Tibial nerve (tissue), 4 donors: ENCODE data around the gene MRTFA. TPM values are rescaled to one million over a fixed set of nuclear protein-coding genes. Genes with fewer than 3 reads are reported as not detected.

ENCODE experiments used
- DNase-seq, 2 donors: peaks; one replicate each; pipeline ENCODE4 v3.0.0-alpha.2; 2019; ENCODE audit warnings: low spot score in 2 of 2
- H3K27ac ChIP-seq, 4 donors: fragments of 200-600 bp; sonication (generic) in 3 of 4; one replicate each; pipeline ENCODE4 v1.5.1; 2017 to 2019; ENCODE audit warnings: mild to moderate bottlenecking in 1 of 4
- H3K27me3 ChIP-seq, 2 donors: fragments of 200-600 bp; sonication (generic) in 1 of 2; one replicate each; pipeline versions ENCODE4 v1.5.1 to v1.6.0; 2017 to 2019
- H3K36me3 ChIP-seq, 3 donors: fragments of 200-600 bp; sonication (generic); one replicate each; pipeline ENCODE4 v1.5.1; 2018 to 2019
- H3K4me1 ChIP-seq, 4 donors: fragments of 200-600 bp; sonication (generic) in 3 of 4; one replicate each; pipeline ENCODE4 v1.5.1; 2017 to 2019
- H3K4me3 ChIP-seq, 4 donors: fragments of 200-600 bp; sonication (generic) in 3 of 4; one replicate each; pipeline ENCODE4 v1.5.1; 2017 to 2019; ENCODE audit warnings: mild to moderate bottlenecking in 1 of 4, moderate library complexity in 1 of 4
- H3K9me3 ChIP-seq, 4 donors: fragments of 200-600 bp; sonication (generic) in 3 of 4; one replicate each; pipeline ENCODE4 v1.5.1; 2017 to 2019
- EP300 ChIP-seq, 2 donors: sonication (generic); formaldehyde crosslinking; IDR thresholded peaks; one replicate each; pipeline ENCODE4 v1.6.1; 2017; ENCODE audit warnings: antibody characterized with exemption in 2 of 2, mild to moderate bottlenecking in 1 of 2
- POLR2A ChIP-seq, 2 donors: fragments of 450-650 bp; IDR thresholded peaks; one replicate each; pipeline ENCODE4 v1.6.1; 2017; ENCODE audit warnings: antibody characterized with exemption in 2 of 2, mild to moderate bottlenecking in 2 of 2, moderate library complexity in 2 of 2
- WGBS, 2 donors: methylation state at CpG; one replicate each; pipeline ENCODE4 v1.1.5; 2018; 5-methylcytosine and 5-hydroxymethylcytosine counted together
- total RNA-seq, 4 donors: library from RNA; depleted of rRNA; stranded (reverse); fragments of >200 nt; gene quantifications; one replicate each; pipeline ENCODE4 v1.1.0, GENCODE V29; 2016
- TF ChIP-seq, protein P1 (sequence below), 5 experiments: fragments of 200-600 bp in 3 of 5; fragments of 450-650 bp in 2 of 5; sonication (generic) in 3 of 5; IDR thresholded peaks; one replicate each; pipeline ENCODE4 v1.5.1; 2016 to 2019; ENCODE audit warnings: antibody characterized with exemption in 5 of 5, mild to moderate bottlenecking in 3 of 5, moderate library complexity in 2 of 5

The MRTFA gene
- total RNA-seq, 4 donors from 2014 or later: 69.7 to 119 (median 104) TPM

GRCh38 chr22:40367342-40367741 lies 269.2 kb downstream of the MRTFA start:
- H3K36me3 ChIP-seq: peaks cover 0 to 64% (median 32%) of the 10 kb centered on the region in 3 donors

DNA sequence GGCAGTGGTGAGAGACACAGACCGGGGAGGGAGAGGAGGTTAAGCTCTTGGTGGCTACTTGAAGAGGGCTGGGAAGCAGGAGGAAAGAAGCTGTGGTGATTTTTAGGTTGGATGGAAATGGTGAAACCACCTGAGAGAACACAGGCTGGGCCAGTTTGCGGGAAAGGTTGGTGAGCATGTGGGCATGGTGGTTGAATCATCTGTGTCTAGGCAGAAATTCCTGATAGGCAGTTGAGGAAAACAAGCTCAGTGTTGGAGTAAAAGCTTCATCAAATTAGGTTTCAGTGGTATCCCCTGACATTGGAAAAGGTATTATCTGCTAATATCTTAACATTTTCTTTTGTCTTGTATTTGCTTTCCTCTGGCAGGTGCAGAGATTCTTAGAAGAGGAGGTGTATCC lies 270.5 kb downstream of the MRTFA start:
- Histone ChIP-seq H3K27me3 (no peaks in the 10 kb centered on the region), H3K9me3 (no peaks in the 10 kb centered on the region), H3K4me1 (peaks cover 0 to 2% (median under 1%) of the 10 kb centered on the region in 4 donors), H3K4me3 (no peak overlapping the region), H3K36me3 (peaks cover 3 to 77% (median 44%) of the 10 kb centered on the region in 3 donors), H3K27ac (no peak overlapping the region)
- no peak for DNase-seq
- TF ChIP-seq, protein P1, sequence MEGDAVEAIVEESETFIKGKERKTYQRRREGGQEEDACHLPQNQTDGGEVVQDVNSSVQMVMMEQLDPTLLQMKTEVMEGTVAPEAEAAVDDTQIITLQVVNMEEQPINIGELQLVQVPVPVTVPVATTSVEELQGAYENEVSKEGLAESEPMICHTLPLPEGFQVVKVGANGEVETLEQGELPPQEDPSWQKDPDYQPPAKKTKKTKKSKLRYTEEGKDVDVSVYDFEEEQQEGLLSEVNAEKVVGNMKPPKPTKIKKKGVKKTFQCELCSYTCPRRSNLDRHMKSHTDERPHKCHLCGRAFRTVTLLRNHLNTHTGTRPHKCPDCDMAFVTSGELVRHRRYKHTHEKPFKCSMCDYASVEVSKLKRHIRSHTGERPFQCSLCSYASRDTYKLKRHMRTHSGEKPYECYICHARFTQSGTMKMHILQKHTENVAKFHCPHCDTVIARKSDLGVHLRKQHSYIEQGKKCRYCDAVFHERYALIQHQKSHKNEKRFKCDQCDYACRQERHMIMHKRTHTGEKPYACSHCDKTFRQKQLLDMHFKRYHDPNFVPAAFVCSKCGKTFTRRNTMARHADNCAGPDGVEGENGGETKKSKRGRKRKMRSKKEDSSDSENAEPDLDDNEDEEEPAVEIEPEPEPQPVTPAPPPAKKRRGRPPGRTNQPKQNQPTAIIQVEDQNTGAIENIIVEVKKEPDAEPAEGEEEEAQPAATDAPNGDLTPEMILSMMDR (IDR thresholded peaks at IDR 0.05): no peak
- TF ChIP-seq POLR2A (IDR thresholded peaks at IDR 0.05) (no peak), EP300 (IDR thresholded peaks at IDR 0.05) (no peak)
- 91 to 95% methylated on average over 2 of the region's 2 CpGs for WGBS, 2 donors

More at GRCh38 chr22:40367342-40367741, 269.2 kb downstream of the MRTFA start:
- WGBS, 2 donors: 73 to 75% methylated on average over 6 of the region's 6 CpGs
- no peaks in the 10 kb centered on the region for H3K9me3 ChIP-seq
- peaks cover 0 to 13% (median 1%) of the 10 kb centered on the region in 4 donors for H3K4me1 ChIP-seq
- no peaks in the 10 kb centered on the region for H3K27me3 ChIP-seq
- no peak for DNase-seq
- no peak overlapping the region for H3K4me3 ChIP-seq
- no peak for TF ChIP-seq POLR2A (IDR thresholded peaks at IDR 0.05)
- TF ChIP-seq, protein P1 (IDR thresholded peaks at IDR 0.05): no peak
- no peak for TF ChIP-seq EP300 (IDR thresholded peaks at IDR 0.05)
- H3K27ac ChIP-seq: no peak overlapping the region

DNA sequence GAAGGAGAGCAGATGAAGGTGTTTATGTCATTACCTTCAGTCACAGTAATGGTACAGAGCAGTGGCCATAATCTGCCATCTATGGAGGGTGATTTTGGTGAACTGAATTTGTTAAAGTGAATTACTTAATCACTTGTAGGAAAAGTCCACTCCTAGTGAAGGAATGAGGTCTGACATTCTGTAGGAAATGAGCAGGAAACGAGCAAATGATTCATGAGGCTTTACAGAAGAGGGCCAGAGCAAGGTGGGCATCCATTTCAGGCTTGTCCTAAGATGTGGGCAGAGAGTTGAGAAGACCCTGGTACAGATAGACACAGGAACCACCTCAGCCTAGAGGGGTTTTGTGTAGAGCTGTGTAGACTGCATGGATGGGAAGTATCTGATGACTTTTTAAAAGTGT lies 272.1 kb downstream of the MRTFA start:
- Histone ChIP-seq H3K4me1 (no peaks in the 10 kb centered on the region), H3K4me3 (no peak overlapping the region), H3K9me3 (no peaks in the 10 kb centered on the region), H3K27ac (no peak overlapping the region), H3K36me3 (peaks cover 3 to 94% (median 56%) of the 10 kb centered on the region in 3 donors), H3K27me3 (no peaks in the 10 kb centered on the region)
- TF ChIP-seq EP300 (IDR thresholded peaks at IDR 0.05): no peak
- WGBS, 2 donors: 86 to 92% methylated on average over 1 of the region's 1 CpG
- no peak for DNase-seq

DNA sequence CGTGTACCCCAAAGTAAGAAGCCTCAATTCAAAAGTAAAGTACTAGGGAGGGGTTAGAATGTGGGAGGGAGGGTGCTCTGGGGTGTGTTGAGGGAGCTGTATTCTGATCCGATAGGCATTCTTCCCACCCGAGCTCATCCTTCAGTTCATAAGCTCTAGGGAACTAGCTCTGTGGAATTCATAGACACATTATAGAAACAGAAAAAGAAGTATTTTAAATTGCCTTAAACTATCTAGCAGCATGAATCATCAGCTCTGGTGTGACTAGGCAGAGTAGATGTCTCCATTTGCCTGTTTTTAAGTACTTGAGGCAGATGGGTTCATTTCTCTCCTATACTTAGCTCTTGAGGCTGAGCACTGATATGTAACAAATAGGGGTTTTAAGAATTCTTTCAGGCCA lies 273.5 kb downstream of the MRTFA start:
- Histone ChIP-seq H3K4me1 (no peaks in the 10 kb centered on the region), H3K4me3 (no peak overlapping the region), H3K27me3 (no peaks in the 10 kb centered on the region), H3K9me3 (no peaks in the 10 kb centered on the region), H3K27ac (no peak overlapping the region), H3K36me3 (peaks cover 3 to 100% (median 62%) of the 10 kb centered on the region in 3 donors)
- TF ChIP-seq, protein P1 (IDR thresholded peaks at IDR 0.05): no peak
- TF ChIP-seq EP300 (IDR thresholded peaks at IDR 0.05) (no peak), POLR2A (IDR thresholded peaks at IDR 0.05) (no peak)
- WGBS, 2 donors: 66 to 70% methylated on average over 3 of the region's 3 CpGs
- no peak for DNase-seq

DNA sequence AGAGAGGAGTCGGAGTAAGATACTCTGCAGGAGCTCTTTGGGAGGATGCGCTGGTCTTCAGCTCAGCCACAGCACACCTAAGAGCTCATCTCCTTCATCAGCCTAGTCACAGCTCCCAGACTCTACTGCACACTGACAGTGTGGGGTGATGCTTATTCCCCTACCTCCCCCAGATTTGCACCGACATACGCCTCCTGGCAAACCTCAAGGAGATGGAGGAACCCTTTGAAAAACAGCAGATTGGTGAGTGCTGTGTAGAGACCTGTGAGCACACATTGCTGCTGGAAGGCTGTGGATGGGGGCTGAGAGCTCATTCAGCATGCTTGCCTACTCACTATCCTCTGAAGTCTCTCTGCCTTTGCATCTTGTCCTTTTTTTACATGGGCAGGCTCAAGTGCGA lies 275.4 kb downstream of the MRTFA start:
- H3K27me3 ChIP-seq: no peaks in the 10 kb centered on the region
- no peaks in the 10 kb centered on the region for H3K4me1 ChIP-seq
- no peaks in the 10 kb centered on the region for H3K9me3 ChIP-seq
- H3K4me3 ChIP-seq: no peak overlapping the region
- WGBS, 2 donors: 97 to 99% methylated on average over 5 of the region's 5 CpGs
- peaks cover 3 to 100% (median 68%) of the 10 kb centered on the region in 3 donors for H3K36me3 ChIP-seq
- H3K27ac ChIP-seq: no peak overlapping the region
- TF ChIP-seq, protein P1 (IDR thresholded peaks at IDR 0.05): no peak
- TF ChIP-seq EP300 (IDR thresholded peaks at IDR 0.05) (no peak), POLR2A (IDR thresholded peaks at IDR 0.05) (no peak)
- DNase-seq: no peak

Other genes starting within 250 kb of the MRTFA start
- 1 to 10 TPM in 1 of 4 donors, under 1 TPM in 1, not detected in 2; 0.39 to 1.0 TPM for gene MCHR1, start 42.8 kb upstream of the MRTFA start, total RNA-seq
- 10 to 100 TPM; 19.3 to 34.1 (median 21.4) TPM for gene SLC25A17, start 182.6 kb upstream of the MRTFA start, total RNA-seq
- gene ST13, start 219.9 kb upstream of the MRTFA start, total RNA-seq: 100 to 1,000 TPM in 3 of 4 donors, 10 to 100 TPM in 1; 96.9 to 142 (median 114) TPM
- gene XPNPEP3, start 220.4 kb upstream of the MRTFA start, total RNA-seq: 10 to 100 TPM; 12.0 to 19.2 (median 14.0) TPM
- not detected for gene DNAJB7, start 225.4 kb upstream of the MRTFA start, total RNA-seq